H9 (cell line): Measurements from ENCODE around the gene FNIP1. TPM values are rescaled to one million over a fixed set of nuclear protein-coding genes. Genes with fewer than 3 reads are reported as not detected.

Experiments used
- DNase-seq: peaks from one replicate; pipeline ENCODE4 v3.0.0-alpha.2; 2017
- H2AFZ ChIP-seq: one replicate; pipeline ENCODE4 v1.6.1; 2013; ENCODE audit warnings: mild to moderate bottlenecking, low read length, control low read depth, moderate library complexity
- H2AK5ac ChIP-seq: 2 replicates; pipeline ENCODE4 v1.6.1; 2013; ENCODE audit warnings: low read length, control low read depth, mixed read lengths; ENCODE audit not compliant: insufficient read length
- H2BK120ac ChIP-seq: one replicate; pipeline ENCODE4 v1.6.1; 2013; ENCODE audit warnings: low read depth, mild to moderate bottlenecking, low read length, control low read depth, inconsistent platforms; ENCODE audit not compliant: poor library complexity, severe bottlenecking
- H2BK12ac ChIP-seq: 2 replicates; pipeline ENCODE4 v1.6.1; 2013; ENCODE audit warnings: low read length, control low read depth, mixed read lengths, low read depth; ENCODE audit not compliant: insufficient read length
- H2BK15ac ChIP-seq: 2 replicates; pipeline ENCODE4 v1.6.1; 2013; ENCODE audit warnings: low read depth, low read length, control low read depth
- H2BK20ac ChIP-seq: one replicate; pipeline ENCODE4 v1.6.1; 2013; ENCODE audit warnings: low read depth, mild to moderate bottlenecking, low read length, control low read depth, inconsistent platforms; ENCODE audit not compliant: poor library complexity, severe bottlenecking
- H2BK5ac ChIP-seq: 2 replicates; pipeline ENCODE4 v1.6.1; 2013; ENCODE audit warnings: low read length, control low read depth, mixed read lengths; ENCODE audit not compliant: insufficient read length
- H3K14ac ChIP-seq: 2 replicates; pipeline ENCODE4 v1.6.1; 2013; ENCODE audit warnings: low read length, control low read depth; ENCODE audit not compliant: insufficient read depth
- H3K18ac ChIP-seq: 2 replicates; pipeline ENCODE4 v1.6.1; 2013; ENCODE audit warnings: low read depth, mild to moderate bottlenecking, mixed read lengths, low read length, control low read depth; ENCODE audit not compliant: insufficient read length
- H3K23ac ChIP-seq: 2 replicates; pipeline ENCODE4 v1.6.1; 2013; ENCODE audit warnings: low read length, control low read depth, mixed read lengths, low read depth; ENCODE audit not compliant: insufficient read length
- H3K23me2 ChIP-seq: 2 replicates; pipeline ENCODE4 v1.6.1; 2013; ENCODE audit warnings: low read depth, mild to moderate bottlenecking, mixed read lengths, low read length, control low read depth; ENCODE audit not compliant: insufficient read length, poor library complexity, severe bottlenecking
- H3K27ac ChIP-seq: 2 replicates; pipeline ENCODE4 v1.5.1; 2013; ENCODE audit warnings: low read length, control low read depth, mixed read lengths, low read depth; ENCODE audit not compliant: insufficient read length
- H3K27me3 ChIP-seq: 2 replicates; pipeline ENCODE4 v1.6.1; 2013; ENCODE audit warnings: low read length, control low read depth, inconsistent platforms; ENCODE audit not compliant: insufficient read depth
- H3K4ac ChIP-seq: 2 replicates; pipeline ENCODE4 v1.6.1; 2013; ENCODE audit warnings: low read depth, mild to moderate bottlenecking, control low read depth, inconsistent platforms, low read length, moderate library complexity
- H3K4me1 ChIP-seq: 2 replicates; pipeline ENCODE4 v1.6.1; 2013; ENCODE audit warnings: low read length, control low read depth, inconsistent platforms; ENCODE audit not compliant: insufficient read depth
- H3K4me2 ChIP-seq: 2 replicates; pipeline ENCODE4 v1.6.1; 2013; ENCODE audit warnings: low read length, control low read depth, mixed read lengths; ENCODE audit not compliant: insufficient read length, insufficient read depth
- H3K56ac ChIP-seq: 2 replicates; pipeline ENCODE4 v1.6.1; 2013; ENCODE audit warnings: low read depth, mild to moderate bottlenecking, mixed read lengths, low read length, control low read depth; ENCODE audit not compliant: insufficient read length
- H3K79me1 ChIP-seq: 2 replicates; pipeline ENCODE4 v1.6.1; 2013; ENCODE audit warnings: low read depth, mild to moderate bottlenecking, moderate library complexity, low read length, control low read depth, inconsistent platforms; ENCODE audit not compliant: insufficient read depth, poor library complexity, severe bottlenecking
- H3K79me2 ChIP-seq: 2 replicates; pipeline ENCODE4 v1.6.1; 2013; ENCODE audit warnings: low read length, control low read depth, inconsistent platforms; ENCODE audit not compliant: insufficient read depth
- H3K9ac ChIP-seq: 2 replicates; pipeline ENCODE4 v1.6.1; 2013; ENCODE audit warnings: low read length, control low read depth, mixed read lengths; ENCODE audit not compliant: insufficient read length; ENCODE audit errors: extremely low read depth
- H3K9me3 ChIP-seq: one replicate; pipeline ENCODE4 v1.6.1; 2013; ENCODE audit warnings: low read depth, low read length, inconsistent platforms; ENCODE audit not compliant: control insufficient read depth
- H3T11ph ChIP-seq: one replicate; pipeline ENCODE4 v1.6.1; 2013; ENCODE audit warnings: mild to moderate bottlenecking, low read length, control low read depth, inconsistent platforms
- H4K20me1 ChIP-seq: one replicate; pipeline ENCODE4 v1.6.1; 2013; ENCODE audit not compliant: control insufficient read depth, insufficient read length, insufficient read depth
- H4K5ac ChIP-seq: 2 replicates; pipeline ENCODE4 v1.6.1; 2013; ENCODE audit warnings: low read depth, mild to moderate bottlenecking, mixed read lengths, low read length, control low read depth; ENCODE audit not compliant: insufficient read length
- H4K8ac ChIP-seq: replicated peaks from 2 replicates; pipeline ENCODE4 v1.6.1; 2013; ENCODE audit warnings: low read length, control low read depth, mixed read lengths, low read depth; ENCODE audit not compliant: insufficient read length
- H4K91ac ChIP-seq: 2 replicates; pipeline ENCODE4 v1.6.1; 2013; ENCODE audit warnings: low read depth, mild to moderate bottlenecking, moderate library complexity, mixed read lengths, low read length, control low read depth; ENCODE audit not compliant: insufficient read length
- H3K27ac Mint-ChIP-seq, 3 experiments: 2 replicates in 2 of 3; 3 replicates in 1 of 3; pipeline ENCODE4 v1.8.0; 2020 to 2021; ENCODE audit warnings: mixed read lengths in 3 of 3, mild to moderate bottlenecking in 1 of 3, moderate library complexity in 1 of 3
- H3K27me3 Mint-ChIP-seq: 2 replicates; pipeline ENCODE4 v1.8.0; 2021; ENCODE audit warnings: low read depth, mild to moderate bottlenecking, moderate library complexity, mixed read lengths
- H3K36me3 Mint-ChIP-seq, 3 experiments: 2 replicates in 2 of 3; 3 replicates in 1 of 3; pipeline ENCODE4 v1.8.0; 2020 to 2021; ENCODE audit warnings: low read depth in 3 of 3, mixed read lengths in 3 of 3; ENCODE audit not compliant: insufficient read depth in 1 of 3
- H3K4me1 Mint-ChIP-seq, 2 experiments: 2 replicates each; pipeline ENCODE4 v1.8.0; 2020; ENCODE audit warnings: mixed read lengths in 2 of 2
- H3K4me3 Mint-ChIP-seq, 2 experiments: 2 replicates in 1 of 2; 3 replicates in 1 of 2; pipeline ENCODE4 v1.8.0; 2020 to 2021; ENCODE audit warnings: mild to moderate bottlenecking in 2 of 2, mixed read lengths in 2 of 2, moderate library complexity in 1 of 2
- H3K9me3 Mint-ChIP-seq, 2 experiments: 2 replicates in 1 of 2; 3 replicates in 1 of 2; pipeline ENCODE4 v1.8.0; 2020; ENCODE audit warnings: mild to moderate bottlenecking in 2 of 2, mixed read lengths in 2 of 2, moderate library complexity in 1 of 2
- CTCF ChIP-seq: fragments of 200-600 bp; sonication (generic); conservative IDR thresholded peaks from 3 replicates; pipeline ENCODE4 v1.8.0; 2021; ENCODE audit warnings: antibody characterized with exemption, mild to moderate bottlenecking
- WGBS: extraction: QIAGEN DNeasy Blood & Tissue Kit; methylation state at CpG from one replicate; pipeline ENCODE4 v1.1.7; 2013; ENCODE audit warnings: missing lambda C conversion rate, low lambda C conversion rate, mixed read lengths; ENCODE audit not compliant: insufficient read length; ENCODE audit errors: extremely low coverage; 5-methylcytosine and 5-hydroxymethylcytosine counted together
- total RNA-seq: library from RNA; stranded (reverse); gene quantifications from 2 replicates; pipeline ENCODE4 v1.2.1, GENCODE V29; 2021

Gene FNIP1
- total RNA-seq, 1 experiment from 2014 or later, result 13.4 TPM

GRCh38 chr5:131746423-131746822 lies 50.4 kb downstream of the FNIP1 start:
- H3K4me3 Mint-ChIP-seq, result no peak overlapping the region
- Histone ChIP-seq H3K23ac (no peak overlapping the region), H3K23me2 (no peaks in the 10 kb centered on the region), H3K9ac (no peak overlapping the region), H2AK5ac (no peak overlapping the region), H3K79me2 (no peaks in the 10 kb centered on the region), H2BK120ac (no peak overlapping the region), H3T11ph (no peak overlapping the region), H4K91ac (no peak overlapping the region), H3K4me1 (peaks cover 4% of the 10 kb centered on the region; the same call in 1 of the 2 replicates), H2BK15ac (no peak overlapping the region), H4K8ac (no peak overlapping the region), H2AFZ (no peak overlapping the region), H3K14ac (no peak overlapping the region), H3K27me3 (no peaks in the 10 kb centered on the region), H2BK5ac (no peak overlapping the region), H4K20me1 (no peaks in the 10 kb centered on the region), H3K56ac (no peak overlapping the region), H3K4me2 (no peak overlapping the region), H4K5ac (no peak overlapping the region), H3K18ac (no peak overlapping the region), H3K79me1 (peaks cover 4% of the 10 kb centered on the region), H3K4ac (no peak overlapping the region), H3K9me3 (no peaks in the 10 kb centered on the region), H2BK12ac (no peak overlapping the region), H2BK20ac (no peak overlapping the region), H3K27ac (no peak overlapping the region)
- peaks cover 6 to 7% of the 10 kb centered on the region in 2 experiments for H3K4me1 Mint-ChIP-seq
- peaks cover 0 to 8% (median 0%) of the 10 kb centered on the region in 3 experiments; a peak in 3 of 7 replicates for H3K36me3 Mint-ChIP-seq
- H3K27me3 Mint-ChIP-seq, result no peaks in the 10 kb centered on the region
- DNase-seq, result no peak
- H3K27ac Mint-ChIP-seq, result no peak overlapping the region
- no peaks in the 10 kb centered on the region for H3K9me3 Mint-ChIP-seq
- no CpG with 5 or more reads among the region's 4 CpGs for WGBS
- no peak for TF ChIP-seq CTCF
